ENCODE data around the gene CNBP. TPM values are rescaled to one million over a fixed set of nuclear protein-coding genes. Genes with fewer than 3 reads are reported as not detected.

CNBP gene
- total and polyA plus RNA-seq, 2 of the 13 experiments (the other 11 are each of a cell fraction or from before 2014, with no cell fraction given): 282 to 354 TPM

DNA sequence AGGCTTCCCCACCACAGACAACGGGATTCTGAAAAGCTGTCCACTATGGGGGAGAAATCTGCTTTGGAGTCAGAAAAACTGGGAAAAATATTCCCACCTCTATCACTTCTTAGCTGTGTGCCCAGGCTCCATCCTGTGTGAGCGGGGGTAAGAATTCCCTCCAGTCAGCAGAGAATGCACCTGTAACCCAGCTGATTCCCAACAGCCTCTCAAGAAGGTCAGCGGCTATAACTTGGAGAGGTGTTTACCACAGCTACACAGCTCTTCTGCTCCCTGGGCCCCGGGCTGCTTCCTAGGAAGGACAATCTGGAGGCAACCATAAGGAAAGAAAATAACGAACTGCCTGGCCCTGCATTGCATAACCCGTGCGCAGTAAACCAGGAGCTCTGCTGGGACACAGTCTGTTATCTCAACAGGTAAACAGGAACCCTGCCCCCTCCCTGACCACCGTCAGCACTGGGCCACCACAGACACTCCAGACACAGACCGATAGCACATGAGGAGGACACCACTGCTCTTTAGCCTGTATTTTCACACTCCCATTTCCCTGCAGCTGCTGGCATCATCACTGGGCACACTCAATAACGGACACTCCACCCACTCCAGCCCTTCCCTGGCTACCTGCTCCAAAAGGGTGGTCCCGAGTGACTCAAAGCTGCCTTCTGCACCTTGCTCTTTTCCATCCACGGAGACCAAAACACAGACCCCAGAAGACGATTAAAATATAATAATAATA is 64.2 kb downstream of the CNBP start (continued):
- peak; percentile 70 to 76 for TF ChIP-seq POLR2A (IDR thresholded peaks at IDR 0.05; ENCODE audit: insufficient read depth in 1 of 2, low read depth in 2 of 2, low read length in 2 of 2)
- TF ChIP-seq DNMT1 (CRISPR knock-in tag; IDR thresholded peaks at IDR 0.05): peak; percentile 77; the same call in 1 of the 2 replicates
- TF ChIP-seq NCOA2 (CRISPR knock-in tag; IDR thresholded peaks at IDR 0.05): peak; percentile 87
- TF ChIP-seq, protein P1, sequence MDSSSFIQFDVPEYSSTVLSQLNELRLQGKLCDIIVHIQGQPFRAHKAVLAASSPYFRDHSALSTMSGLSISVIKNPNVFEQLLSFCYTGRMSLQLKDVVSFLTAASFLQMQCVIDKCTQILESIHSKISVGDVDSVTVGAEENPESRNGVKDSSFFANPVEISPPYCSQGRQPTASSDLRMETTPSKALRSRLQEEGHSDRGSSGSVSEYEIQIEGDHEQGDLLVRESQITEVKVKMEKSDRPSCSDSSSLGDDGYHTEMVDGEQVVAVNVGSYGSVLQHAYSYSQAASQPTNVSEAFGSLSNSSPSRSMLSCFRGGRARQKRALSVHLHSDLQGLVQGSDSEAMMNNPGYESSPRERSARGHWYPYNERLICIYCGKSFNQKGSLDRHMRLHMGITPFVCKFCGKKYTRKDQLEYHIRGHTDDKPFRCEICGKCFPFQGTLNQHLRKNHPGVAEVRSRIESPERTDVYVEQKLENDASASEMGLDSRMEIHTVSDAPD (CRISPR knock-in tag; IDR thresholded peaks at IDR 0.05): peak; percentile 72
- no peak for TF ChIP-seq ZFP36 (IDR thresholded peaks at IDR 0.05; ENCODE audit: borderline replicate concordance, low read depth, low read length, partially characterized antibody)
- 0 out of 2 replicates have a peak, but pooled peaks have one; percentile 57 for TF ChIP-seq NKX3-1 (CRISPR knock-in tag; IDR thresholded peaks at IDR 0.05)
- no peak for TF ChIP-seq NONO (IDR thresholded peaks at IDR 0.05)
- peak; percentile 81 for TF ChIP-seq NONO (CRISPR knock-in tag; conservative IDR thresholded peaks at IDR 0.05)
- 0 out of 2 replicates have a peak, but pooled peaks have one; percentile 38 for TF ChIP-seq HHEX (CRISPR knock-in tag; IDR thresholded peaks at IDR 0.05)
- TF ChIP-seq, protein P2, sequence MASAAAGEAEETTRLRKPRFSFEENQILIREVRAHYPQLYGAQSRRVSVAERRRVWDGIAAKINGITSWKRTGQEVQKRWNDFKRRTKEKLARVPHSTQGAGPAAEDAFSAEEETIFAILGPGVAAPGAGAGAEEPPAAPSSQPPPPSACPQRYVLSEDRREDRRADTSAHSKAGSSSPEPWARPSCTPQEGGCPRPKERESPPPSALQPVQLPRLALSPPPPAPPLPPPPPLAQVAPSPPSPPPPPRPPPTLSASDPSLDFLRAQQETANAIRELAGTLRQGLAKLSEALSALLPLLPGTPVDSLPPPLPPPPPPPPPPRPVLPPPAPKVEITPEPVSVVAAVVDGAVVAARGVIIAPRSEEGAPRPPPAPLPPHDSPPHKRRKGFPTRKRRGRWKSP (CRISPR knock-in tag; IDR thresholded peaks at IDR 0.05): peak; percentile 88
- no peak for TF ChIP-seq ZNF790 (CRISPR knock-in tag; IDR thresholded peaks at IDR 0.05; ENCODE audit: borderline replicate concordance)
- no peak for TF ChIP-seq ZNF512B (CRISPR knock-in tag; IDR thresholded peaks at IDR 0.05; ENCODE audit: borderline replicate concordance)
- TF ChIP-seq TFE3 (CRISPR knock-in tag; IDR thresholded peaks at IDR 0.05): peak; percentile 74
- TF ChIP-seq NFKB2 (CRISPR knock-in tag; IDR thresholded peaks at IDR 0.05; ENCODE audit: borderline replicate concordance): peak; percentile 45; the same call in 1 of the 2 replicates
- TF ChIP-seq ZNF296 (CRISPR knock-in tag; conservative IDR thresholded peaks at IDR 0.05): no peak
- TF ChIP-seq, protein P3, sequence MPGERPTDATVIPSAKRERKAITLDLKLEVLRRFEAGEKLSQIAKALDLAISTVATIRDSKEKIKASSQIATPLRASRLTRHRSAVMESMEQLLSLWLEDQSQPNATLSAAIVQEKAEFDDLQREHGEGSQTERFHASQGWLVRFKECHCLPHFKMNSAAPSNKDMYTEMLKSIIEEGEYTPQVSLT (CRISPR knock-in tag; IDR thresholded peaks at IDR 0.05; ENCODE audit: borderline replicate concordance, low read depth): no peak
- peak; percentile 89 for TF ChIP-seq TGIF2 (CRISPR knock-in tag; IDR thresholded peaks at IDR 0.05)
- peak; percentile 90 for TF ChIP-seq MED1 (CRISPR knock-in tag; IDR thresholded peaks at IDR 0.05)
- TF ChIP-seq ZNF605 (CRISPR knock-in tag; IDR thresholded peaks at IDR 0.05): peak; percentile 74; the same call in 1 of the 2 replicates
- no peak for TF ChIP-seq GPBP1L1 (CRISPR knock-in tag; IDR thresholded peaks at IDR 0.05)

Measured in HepG2 (cell line).